DMS53 treated with DMSO at 0.1 percent for 48 hours (cell line): ENCODE data around the gene PEX16.
"Not testable (repeated sequence)": the region's sequence is repeated elsewhere in the genome, so short reads cannot be mapped to it uniquely, and the experiment has no call there.

Experiments
- DNase-seq: peaks from one replicate; lab custom pipeline; 2025; ENCODE audit not compliant: unreplicated experiment; lab: John Stamatoyannopoulos, UW

The PEX16 gene

DNA sequence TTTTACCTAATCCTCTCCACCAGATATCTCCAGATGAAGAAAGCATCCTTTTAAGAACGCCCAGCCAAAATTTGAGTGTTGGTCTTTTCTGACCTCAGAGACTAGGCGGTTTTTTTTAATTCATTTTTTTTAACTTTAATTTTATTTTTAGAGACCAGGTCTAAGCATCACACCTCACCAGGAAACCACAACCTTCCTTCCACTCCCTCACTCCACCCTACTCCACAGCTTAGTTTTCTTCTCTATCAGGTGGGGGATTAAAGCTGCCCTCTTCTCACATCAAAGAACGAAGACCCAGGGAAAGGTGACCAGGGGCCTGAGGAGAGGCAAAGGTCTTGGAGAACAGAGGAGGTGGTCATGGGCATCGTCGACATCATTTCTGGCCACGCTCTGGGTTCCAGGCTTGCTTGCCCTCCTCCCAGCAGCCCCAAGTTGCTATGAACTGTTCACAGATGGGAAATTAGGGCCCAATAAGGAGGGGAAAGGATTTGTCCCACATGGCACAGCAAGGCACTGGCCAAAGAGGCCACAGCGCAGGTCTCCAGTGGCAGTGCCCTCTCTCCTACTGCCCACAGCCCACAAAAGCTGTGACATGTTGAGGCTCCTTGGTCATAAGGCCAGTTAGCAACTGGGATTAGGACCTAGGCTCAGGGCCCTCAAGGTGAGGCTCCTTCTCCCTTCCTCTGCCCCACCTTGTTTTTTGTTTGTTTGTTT, 1.4 kb upstream of the PEX16 start:
- DNase-seq: no peak

DNA sequence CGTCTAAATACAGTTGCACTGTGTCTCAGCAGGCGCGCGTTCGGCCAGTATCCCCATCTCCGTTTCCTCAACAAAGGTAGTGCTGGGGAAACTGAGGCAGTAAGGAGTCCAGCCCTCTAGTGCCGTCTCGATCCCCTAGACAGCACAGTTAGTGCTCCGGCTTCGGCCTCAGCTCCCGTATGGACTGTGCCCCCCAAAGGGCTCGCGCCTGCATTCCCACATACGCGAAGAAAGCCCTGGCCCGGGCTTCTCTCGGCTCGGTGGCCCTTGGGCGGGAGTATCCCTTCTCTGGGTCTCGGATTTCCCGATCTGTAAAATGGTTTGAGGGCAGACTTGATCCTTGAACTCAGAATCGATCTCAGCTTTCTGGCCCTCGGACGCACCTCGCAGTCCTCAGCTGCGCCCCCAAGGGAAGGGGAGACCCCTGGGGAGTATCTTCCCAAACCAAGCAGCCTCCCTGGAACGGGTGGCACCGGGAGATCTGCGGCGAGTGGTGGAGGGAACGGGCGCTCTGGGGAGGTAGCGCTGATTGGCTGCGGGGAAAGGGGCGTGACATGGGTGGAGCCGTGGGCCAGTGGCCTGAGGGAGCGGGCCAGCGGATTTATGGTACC, 759 bp upstream of the PEX16 start:
- peak; percentile 38 for DNase-seq

DNA sequence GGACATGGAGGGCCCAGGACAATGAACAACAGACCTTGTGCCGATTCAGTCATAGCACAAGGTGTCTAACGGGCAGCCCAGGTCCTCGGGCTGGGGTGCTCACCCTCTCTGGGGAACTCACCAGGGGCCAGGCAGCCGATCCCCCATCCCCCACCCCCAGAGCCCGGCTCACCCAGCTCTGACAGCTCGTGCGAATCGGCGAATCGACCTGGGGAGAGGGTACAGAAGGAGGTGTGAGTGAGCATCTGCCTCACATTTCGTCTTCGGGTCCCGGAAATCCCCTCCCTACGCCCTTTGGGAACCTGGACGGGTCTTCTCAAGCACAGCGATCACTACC, 423 bp downstream of the PEX16 start:
- no peak for DNase-seq

DNA sequence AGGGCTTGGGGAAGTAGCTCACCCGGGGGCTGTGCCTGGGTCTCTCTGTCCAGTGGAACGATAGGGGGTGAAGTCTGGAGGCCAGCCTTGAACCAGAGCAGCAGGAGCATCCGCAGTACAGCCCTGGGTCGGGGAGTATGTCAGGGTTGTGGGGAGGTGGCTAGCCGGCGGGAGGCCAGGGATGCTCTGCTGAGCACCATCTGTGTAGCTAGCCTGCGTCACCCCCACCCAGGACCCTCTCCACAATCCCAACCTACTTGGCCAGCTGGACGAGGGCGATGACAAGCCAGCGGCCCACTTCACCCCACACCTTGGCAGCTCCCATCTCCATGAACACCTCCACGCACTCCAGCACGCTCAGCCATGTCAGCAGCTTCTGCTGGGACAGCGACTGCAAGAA, 2.2 kb downstream of the PEX16 start:
- DNase-seq: no peak

DNA sequence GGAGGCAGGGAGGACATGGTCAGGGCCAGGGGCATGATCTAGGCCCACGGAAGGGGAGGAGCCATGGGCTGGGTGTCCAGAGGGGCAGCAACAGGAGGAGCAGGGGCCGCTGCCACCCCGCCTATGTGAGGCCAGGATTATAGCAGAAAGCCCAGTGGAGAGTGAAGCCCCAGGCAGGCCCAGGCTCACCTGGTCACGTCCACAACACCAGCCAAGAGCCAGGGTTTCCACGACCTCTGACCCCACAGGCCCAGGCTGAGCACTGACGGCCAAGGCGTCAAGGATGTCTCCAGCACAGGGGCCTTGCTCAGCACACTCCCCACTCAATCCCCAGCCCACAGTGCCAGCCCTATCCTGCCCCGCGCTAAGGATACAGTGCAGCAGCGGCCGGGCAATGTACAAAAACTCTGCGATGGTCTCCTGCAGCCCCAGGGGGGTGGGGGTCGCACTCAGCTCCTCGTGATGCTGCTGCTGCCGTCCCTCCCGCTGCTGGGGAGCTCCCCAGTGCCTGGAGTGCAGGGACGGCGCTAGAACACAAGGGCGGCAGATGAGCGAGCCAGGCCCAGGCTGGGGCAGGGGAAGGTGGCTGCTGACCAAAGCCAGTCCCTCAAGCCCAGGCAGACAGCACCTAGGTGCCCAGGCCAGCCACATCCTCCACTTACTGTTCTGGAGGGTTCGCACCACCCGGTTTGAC, 3.6 kb downstream of the PEX16 start:
- DNase-seq: no peak

DNA sequence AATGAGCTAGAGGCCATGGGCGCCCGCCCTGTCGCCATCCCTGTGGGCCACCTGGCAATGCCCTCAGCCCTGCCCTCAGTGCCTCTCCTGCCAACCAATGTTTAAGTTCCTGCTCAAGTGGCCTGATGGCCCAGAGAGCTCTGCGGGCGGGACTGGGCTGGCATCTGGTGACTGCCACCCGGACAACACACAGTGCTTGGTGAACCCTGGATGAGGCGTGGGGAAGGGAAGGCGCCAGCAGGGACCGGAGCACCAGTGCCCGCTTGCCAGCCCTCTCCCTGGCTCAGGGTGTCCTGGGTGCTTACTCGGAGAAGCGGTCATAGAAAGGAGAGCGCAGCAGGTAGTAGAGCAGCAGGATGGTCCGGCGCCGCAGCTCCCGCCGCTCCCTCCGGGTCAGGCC, 4.2 kb downstream of the PEX16 start:
- no peak for DNase-seq

DNA sequence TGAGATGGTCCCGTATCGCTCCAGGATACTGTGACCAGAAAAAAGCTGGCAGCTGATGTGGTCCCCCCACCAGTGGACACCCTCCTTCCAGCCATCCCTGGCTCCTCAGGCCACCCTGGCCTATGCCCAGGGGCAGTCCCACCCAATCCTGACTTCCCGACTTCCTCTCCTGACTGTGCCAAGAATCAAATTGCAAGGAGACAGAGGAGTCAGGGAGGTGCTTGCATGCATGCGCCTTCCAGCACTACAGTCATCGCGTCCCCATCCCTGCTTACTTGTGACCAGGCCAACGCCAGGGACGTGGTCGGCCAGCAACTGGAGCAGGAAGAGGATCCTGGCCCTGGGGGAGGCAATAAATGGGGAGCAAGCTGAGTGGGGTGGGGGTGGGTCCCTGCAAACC, 7.1 kb downstream of the PEX16 start:
- DNase-seq: no peak

DNA sequence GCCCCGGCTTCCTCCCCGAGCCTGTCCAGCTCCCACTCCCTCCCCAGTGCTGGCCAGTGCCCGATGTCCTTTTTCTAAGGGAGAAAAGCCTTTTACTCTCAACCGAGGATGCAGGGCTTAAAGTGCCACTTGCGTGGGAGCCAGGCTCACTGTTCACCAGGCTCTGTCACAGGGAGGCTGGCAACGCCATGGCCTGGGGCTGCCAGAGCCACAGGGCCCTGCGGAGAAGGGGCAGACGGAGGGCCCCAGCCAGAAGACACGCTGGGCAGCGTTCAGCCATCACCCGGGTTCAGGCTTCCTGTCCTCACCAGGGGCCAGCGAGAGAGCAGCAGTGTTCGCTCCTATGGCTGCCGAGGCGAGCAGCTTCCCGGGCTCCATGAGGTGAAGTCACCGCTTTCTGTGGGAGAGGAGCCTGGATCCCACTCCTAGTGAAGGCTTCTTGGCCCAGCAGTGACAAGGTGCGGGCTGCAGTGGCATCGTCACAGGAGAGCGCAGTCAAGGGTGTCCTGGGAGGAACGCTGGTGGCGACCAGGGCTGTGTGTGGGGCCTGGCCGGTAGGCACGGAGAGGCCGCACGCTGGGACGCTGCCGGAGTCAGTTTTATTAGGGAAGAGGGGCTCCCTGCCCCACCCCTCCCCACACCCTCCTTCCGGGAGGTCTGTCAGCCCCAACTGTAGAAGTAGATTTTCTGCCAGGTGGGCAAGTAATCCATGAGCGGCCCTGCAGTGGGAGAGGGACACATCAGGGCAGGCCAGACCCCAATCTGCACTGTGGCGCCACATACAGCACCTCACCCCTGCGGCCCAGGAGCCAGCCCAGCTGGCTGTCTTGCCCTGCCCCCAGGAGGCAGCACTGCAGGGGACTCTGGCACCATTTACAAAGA, 7.8 kb downstream of the PEX16 start:
- no peak for DNase-seq

DNA sequence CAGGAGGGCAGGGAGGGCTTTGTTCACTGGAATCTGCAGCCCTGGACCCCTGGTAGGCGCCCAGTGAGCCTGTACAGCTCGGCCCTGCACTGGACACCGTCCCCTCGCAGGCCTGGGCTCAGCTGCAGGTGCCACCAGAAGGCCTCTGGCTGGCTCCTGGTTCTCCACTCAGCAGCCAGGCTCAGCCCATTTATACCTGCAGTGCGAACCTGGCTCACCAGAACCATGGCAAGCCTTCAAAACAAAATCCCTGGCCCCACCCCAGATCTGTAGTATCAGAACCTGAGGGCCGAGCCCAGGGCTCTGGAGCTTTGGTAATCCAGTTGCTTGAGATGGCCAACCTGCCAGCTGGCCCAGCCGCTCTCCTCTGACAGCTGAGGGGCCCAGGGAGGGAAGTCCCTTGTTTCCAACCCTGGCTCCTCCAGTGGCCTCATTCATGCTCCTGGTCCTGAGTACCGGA, 9.7 kb downstream of the PEX16 start:
- no peak for DNase-seq

DNA sequence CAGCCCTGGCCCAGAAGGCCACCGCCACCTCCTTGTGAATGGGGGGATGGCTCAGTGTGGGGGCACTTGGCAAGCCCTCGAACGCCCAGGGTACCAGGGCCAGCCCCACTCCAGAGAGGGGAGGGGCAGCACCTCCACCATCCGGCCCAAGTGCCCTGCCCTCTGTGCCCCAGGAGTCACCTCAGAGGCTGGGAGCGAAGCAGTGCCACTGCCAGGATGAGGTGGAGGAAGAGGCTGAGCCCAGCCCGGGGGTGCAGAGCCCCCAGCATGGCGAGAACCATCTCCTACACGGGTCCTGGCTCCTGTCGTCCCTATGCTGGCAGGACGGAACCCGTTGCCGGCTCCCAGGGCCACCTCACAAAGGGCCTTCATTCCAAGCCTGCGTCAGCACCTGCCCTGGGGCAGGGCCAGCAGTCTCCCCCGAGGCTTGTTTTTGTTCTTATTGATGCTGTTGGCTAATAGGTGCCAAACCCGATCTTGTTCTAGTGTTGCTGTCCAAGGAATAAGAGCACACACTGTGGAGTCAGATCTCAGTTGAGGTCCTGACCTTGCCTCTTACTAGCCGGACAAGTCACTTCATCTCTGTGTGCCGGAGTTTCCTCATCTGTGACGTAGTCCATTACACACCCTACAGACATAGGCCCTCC, 10.6 kb downstream of the PEX16 start, which contains the start of gene FREY1:
TSS of gene FREY1 (minus strand) at position 307 of the 647 bp plus-strand sequence. CDS start at position 281, 26 bp downstream.
- no peak for DNase-seq

DNA sequence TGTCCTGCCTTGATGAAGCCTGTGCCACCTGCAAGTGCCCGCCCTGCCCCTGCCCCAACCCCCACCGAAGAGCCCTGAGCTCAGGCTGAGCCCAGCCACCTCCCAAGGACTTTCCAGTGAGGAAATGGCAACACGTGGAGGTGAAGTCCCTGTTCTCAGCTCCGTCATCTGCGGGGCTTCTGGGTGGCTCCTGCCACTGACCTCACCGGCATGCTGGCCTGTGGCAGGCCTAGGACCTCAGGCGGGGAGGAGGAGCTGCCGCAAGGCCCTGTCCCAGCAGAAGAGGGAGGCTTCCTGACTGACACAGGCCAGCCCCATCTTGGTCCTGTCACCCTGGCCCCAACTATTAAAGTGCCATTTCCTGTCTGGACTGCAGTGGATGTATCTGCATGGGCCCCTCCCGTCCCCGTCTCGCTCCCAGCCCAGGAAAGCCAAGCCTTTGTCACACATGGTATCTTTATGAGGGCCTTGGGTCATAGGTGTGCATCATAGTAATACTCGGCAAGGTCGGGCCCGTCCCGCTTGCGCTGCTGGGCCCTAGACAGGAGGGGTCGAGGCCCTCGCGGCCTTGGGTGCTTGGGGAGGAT, 11.5 kb downstream of the PEX16 start:
- no peak for DNase-seq

DNA sequence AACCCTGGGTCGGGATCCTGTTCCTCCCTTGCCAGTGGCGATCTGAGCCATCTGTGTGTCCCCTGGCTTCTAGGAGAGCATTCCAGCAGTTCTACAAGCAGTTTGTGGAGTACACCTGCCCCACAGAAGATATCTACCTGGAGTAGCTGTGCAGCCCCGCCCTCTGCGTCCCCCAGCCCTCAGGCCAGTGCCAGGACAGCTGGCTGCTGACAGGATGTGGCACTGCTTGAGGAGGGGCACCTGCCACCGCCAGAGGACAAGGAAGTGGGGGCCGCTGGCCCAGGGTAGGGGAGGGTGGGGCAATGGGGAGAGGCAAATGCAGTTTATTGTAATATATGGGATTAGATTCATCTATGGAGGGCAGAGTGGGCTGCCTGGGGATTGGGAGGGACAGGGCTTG, 12.1 kb downstream of the PEX16 start:
- DNase-seq: not testable (repeated sequence)

DNA sequence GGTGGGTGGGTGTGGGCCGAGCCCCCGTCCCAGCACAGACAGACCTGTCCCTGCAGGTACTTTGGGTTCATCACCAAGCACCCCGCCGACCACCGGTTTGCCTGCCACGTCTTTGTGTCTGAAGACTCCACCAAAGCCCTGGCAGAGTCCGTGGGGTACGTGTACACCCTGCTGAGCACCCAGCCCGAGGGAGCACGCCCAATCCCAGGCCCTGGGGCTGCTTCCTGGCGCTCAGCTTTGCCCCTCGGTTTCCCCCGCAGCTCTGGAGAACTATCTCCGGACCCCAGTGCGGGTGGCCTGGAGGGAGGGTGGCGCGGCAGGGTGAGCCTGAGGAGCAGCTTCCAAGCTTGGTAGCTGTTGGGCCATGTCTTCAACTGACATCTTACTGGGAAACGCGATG, 12.6 kb downstream of the PEX16 start:
- DNase-seq: no peak

DNA sequence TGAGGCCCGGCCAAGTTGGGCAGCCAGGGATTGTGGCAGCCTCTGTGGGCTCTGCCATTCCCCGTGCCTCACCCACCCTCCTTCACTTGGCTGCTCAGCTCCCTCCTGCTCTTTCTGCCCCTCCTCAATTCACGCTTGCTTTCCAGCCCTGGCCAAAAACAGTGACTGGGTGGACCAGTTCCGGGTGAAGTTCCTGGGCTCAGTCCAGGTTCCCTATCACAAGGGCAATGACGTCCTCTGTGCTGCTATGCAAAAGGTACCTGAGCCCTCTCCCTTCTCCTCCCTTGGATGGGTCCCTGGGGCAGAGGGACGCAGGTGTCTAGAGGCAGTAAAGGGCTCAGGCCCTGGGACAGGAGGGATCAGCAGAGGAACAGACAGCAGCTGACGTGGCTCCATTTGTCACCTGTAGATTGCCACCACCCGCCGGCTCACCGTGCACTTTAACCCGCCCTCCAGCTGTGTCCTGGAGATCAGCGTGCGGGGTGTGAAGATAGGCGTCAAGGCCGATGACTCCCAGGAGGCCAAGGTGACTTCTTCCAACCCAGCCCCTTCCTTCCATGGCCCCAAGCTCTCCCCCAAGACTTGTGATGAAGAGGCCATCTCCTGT, 13.3 kb downstream of the PEX16 start:
- DNase-seq: no peak

DNA sequence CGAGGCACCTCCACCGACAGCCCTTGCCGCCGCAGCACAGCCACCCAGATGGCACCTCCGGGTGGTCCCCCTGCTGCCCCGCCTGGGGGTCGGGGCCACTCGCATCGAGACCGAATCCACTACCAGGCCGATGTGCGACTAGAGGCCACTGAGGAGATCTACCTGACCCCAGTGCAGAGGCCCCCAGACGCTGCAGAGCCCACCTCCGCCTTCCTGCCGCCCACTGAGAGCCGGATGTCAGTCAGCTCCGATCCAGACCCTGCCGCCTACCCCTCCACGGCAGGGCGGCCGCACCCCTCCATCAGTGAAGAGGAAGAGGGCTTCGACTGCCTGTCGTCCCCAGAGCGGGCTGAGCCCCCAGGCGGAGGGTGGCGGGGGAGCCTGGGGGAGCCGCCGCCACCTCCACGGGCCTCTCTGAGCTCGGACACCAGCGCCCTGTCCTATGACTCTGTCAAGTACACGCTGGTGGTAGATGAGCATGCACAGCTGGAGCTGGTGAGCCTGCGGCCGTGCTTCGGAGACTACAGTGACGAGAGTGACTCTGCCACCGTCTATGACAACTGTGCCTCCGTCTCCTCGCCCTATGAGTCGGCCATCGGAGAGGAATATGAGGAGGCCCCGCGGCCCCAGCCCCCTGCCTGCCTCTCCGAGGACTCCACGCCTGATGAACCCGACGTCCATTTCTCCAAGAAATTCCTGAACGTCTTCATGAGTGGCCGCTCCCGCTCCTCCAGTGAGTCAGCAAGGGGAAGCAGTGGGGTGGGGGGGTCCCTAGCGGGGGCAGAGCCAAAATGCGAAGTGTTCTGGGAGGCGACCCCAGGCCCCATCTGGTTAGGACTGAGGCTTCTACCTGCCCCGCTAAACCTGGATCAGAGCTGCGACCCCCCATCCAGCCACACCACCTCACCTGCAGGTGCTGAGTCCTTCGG, 15.0 kb downstream of the PEX16 start:
- no peak for DNase-seq

DNA sequence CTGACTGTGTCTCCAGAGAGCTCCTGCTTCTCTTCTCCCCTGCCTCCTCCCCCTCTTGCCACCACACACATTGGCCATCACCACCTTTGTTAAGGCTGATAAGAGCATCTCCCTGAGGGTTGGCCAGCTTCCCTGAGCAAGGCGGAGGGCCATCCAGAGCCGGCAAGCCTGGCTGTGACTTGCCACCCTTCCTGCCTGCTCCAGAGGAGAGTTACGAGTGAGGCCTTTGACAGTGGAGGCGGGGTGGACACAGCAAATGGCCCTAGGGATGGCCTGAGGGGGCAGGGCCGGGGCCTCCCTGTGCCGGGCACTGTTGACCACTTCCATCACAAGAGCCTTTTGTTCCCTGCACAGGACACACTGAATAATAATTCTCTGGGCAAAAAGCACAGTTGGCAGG, 16.1 kb downstream of the PEX16 start:
- DNase-seq: no peak

DNA sequence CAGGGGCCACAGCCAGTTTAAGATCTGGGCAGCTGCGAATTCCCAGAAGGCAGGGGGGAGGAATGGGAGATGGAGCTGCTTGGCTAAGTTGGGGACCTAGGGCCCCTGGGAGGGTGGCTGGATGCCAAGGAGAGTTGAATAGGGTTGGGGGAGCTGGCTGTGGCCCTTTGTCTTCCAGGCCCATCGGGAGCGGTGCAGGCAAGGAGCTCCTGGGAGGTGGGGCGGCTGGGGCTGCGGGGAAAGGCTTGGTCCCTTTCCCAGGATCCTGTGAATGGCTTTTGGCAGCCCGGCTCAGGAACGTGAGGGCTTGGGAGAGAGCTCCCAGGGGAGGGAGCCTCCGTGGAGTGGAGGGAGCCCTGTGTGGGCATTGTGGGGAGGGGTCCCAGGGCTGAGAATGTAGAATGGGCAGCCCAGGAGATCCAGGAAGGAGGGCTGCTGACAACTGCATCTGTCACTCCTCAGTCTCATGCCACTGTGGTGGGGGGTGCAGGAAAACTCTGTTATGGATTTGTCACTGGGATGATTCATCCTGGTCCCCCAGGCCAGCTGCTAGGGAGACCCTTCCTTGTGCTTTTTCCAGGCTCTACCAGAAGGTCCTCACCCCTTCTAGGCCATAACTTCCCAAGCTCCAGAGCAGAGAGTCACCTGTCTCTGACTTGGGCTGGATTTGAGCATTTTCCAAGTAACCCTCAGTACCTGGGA, 16.6 kb downstream of the PEX16 start:
- DNase-seq: no peak

DNA sequence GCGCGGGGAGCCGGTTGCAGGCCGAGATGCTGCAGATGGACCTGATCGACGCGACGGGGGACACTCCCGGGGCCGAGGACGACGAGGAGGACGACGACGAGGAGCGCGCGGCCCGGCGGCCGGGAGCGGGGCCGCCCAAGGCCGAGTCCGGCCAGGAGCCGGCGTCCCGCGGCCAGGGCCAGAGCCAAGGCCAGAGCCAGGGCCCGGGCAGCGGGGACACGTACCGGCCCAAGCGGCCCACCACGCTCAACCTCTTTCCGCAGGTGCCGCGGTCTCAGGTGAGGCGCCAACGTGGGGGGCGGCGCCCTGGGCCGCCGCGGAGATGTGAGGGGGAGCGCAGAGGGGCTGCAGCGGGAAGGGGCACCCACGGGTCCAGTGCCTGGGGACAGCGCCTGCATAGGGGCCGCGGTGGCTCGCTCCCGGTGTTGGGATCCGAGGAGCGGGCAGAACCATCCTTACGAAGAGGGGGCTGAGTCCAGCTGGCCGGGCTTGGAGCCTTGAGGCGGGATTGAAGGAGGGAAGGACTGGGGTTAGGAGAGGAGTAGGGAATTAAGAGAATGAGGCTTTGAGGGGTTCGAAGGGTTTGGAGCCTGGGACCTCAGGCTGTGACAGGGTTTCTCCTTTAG, 17.4 kb downstream of the PEX16 start:
- not testable (repeated sequence) for DNase-seq
